Measurements from ENCODE around the gene DNAAF3. TPM values are rescaled to one million over a fixed set of nuclear protein-coding genes. Genes with fewer than 3 reads are reported as not detected.

DNAAF3 gene
- total RNA-seq, 1 donor from 2014 or later, result 0.90 TPM

DNA sequence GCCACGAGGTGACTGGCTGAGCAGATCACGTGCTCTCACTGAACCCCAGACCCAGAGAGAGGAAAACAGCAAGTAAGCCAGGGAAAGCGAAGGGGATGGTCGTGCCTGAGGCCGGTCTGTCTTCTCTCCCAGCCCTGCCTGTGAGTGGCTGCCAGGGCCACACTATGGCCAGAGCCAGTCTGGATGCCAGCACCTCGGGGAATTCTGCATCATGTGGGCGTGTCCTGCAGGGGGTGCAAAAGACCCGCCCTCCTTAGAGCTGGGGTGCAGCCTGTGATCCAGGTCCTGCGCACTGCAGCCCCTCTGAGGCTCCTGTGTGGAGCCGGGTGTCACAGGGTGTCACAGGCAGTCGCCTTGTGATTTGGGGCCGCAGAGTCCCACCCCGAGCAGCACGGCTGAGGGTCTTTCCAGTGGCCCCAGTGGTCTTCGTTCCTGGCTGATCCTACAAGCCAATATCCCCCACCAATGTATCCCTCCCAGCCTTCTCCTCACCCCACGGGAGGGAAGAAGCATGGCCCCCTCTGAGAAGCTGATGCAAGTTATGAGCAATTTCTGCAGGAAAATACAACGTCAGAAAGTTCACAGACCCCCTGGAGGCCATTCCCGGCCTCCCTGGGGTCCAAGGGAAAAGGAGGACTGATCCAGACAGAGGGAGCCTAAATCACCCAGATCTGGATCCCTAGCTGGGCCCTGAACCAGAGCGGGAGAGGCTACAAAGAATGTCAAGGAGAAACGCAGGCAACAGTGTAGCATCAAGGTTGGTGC, 56.7 kb downstream of the DNAAF3 start:
- H3K4me3 Mint-ChIP-seq (ENCODE audit: unreplicated experiment), result no peak overlapping the region
- H3K4me1 Mint-ChIP-seq (ENCODE audit: low read depth), result peaks cover 20% of the 10 kb centered on the region
- H3K27ac Mint-ChIP-seq (ENCODE audit: unreplicated experiment), result peak overlapping the region; percentile 85
- H3K9me3 Mint-ChIP-seq (ENCODE audit: low read depth), result no peaks in the 10 kb centered on the region
- TF ChIP-seq CTCF (IDR thresholded peaks at IDR 0.05), result no peak
- H3K36me3 Mint-ChIP-seq (ENCODE audit: low read depth), result peaks cover 12% of the 10 kb centered on the region
- no peaks in the 10 kb centered on the region for H3K27me3 Mint-ChIP-seq (ENCODE audit: low read depth)
- no peak for DNase-seq (ENCODE audit: low spot score)

Small RNA genes lying within 50 kb of the gene (microRNA-seq; reads per million reads assigned to microRNA genes)
- gene MIR7975 (ENCODE audit: borderline number of aligned reads), result not detected

Other genes starting within 250 kb of the DNAAF3 start
- gene NLRP7, start 219.1 kb downstream of the DNAAF3 start, total RNA-seq, result not detected in 3 replicates
- gene NLRP2, start 200.2 kb downstream of the DNAAF3 start, total RNA-seq, result 19.1 to 21.7 TPM (median 21.1 TPM) in 3 replicates
- gene GP6, start 128.3 kb downstream of the DNAAF3 start, total RNA-seq, result 0.51 TPM in 1 of 3 replicates, not detected in the others
- gene RDH13, start 103.5 kb downstream of the DNAAF3 start, total RNA-seq, result 9.7 to 13.7 TPM (median 11.1 TPM) in 3 replicates
- gene EPS8L1, start 90.7 kb downstream of the DNAAF3 start, total RNA-seq, result 4.1 to 7.9 TPM (median 6.8 TPM) in 3 replicates
- 86.1 to 111 TPM (median 103 TPM) in 3 replicates for gene PPP1R12C, start 49.0 kb downstream of the DNAAF3 start, total RNA-seq
- 0.62 TPM in 1 of 3 replicates, not detected in the others for gene TNNT1, start 17.4 kb downstream of the DNAAF3 start, total RNA-seq
- gene TNNI3, start 8.9 kb downstream of the DNAAF3 start, total RNA-seq, result not detected in 3 replicates
- gene SYT5, start 13.7 kb upstream of the DNAAF3 start, total RNA-seq, result 0.80 TPM in 1 of 3 replicates, not detected in the others
- 0.42 to 0.54 TPM in 2 of 3 replicates, not detected in the other for gene PTPRH, start 42.9 kb upstream of the DNAAF3 start, total RNA-seq
- gene TMEM86B, start 62.1 kb upstream of the DNAAF3 start, total RNA-seq, result 1.4 to 1.5 TPM (median 1.4 TPM) in 3 replicates
- gene PPP6R1, start 92.4 kb upstream of the DNAAF3 start, total RNA-seq, result 47.6 to 58.4 TPM (median 49.9 TPM) in 3 replicates
- 22.7 to 30.3 TPM (median 24.2 TPM) in 3 replicates for gene HSPBP1, start 113.5 kb upstream of the DNAAF3 start, total RNA-seq
- 14.0 to 15.9 TPM (median 15.3 TPM) in 3 replicates for gene BRSK1, start 117.4 kb upstream of the DNAAF3 start, total RNA-seq
- not detected in 3 replicates for gene TMEM150B, start 158.7 kb upstream of the DNAAF3 start, total RNA-seq
- gene KMT5C, start 173.3 kb upstream of the DNAAF3 start, total RNA-seq, result 9.5 to 14.6 TPM (median 9.7 TPM) in 3 replicates
- 0.17 to 0.23 TPM in 2 of 3 replicates, not detected in the other for gene COX6B2, start 188.1 kb upstream of the DNAAF3 start, total RNA-seq
- not detected in 3 replicates for gene GARIN5B, start 196.6 kb upstream of the DNAAF3 start, total RNA-seq
- gene IL11, start 203.8 kb upstream of the DNAAF3 start, total RNA-seq, result 2.8 to 3.7 TPM (median 3.1 TPM) in 3 replicates
- gene TMEM190, start 210.2 kb upstream of the DNAAF3 start, total RNA-seq, result 0.52 to 1.0 TPM in 2 of 3 replicates, not detected in the other
- 0.59 to 1.0 TPM (median 0.85 TPM) in 3 replicates for gene TMEM238, start 217.7 kb upstream of the DNAAF3 start, total RNA-seq
- 1,343 to 1,376 TPM (median 1,346 TPM) in 3 replicates for gene RPL28, start 219.3 kb upstream of the DNAAF3 start, total RNA-seq
- 60.0 to 79.7 TPM (median 78.6 TPM) in 3 replicates for gene UBE2S, start 241.2 kb upstream of the DNAAF3 start, total RNA-seq